HL-60 (cell line): ENCODE results near the gene LARGE2.
"Not testable (repeated sequence)": the region's sequence is repeated elsewhere in the genome, so short reads cannot be mapped to it uniquely, and the experiment has no call there.

Experiments
- DNase-seq, 2 experiments: peaks; one replicate each; pipeline ENCODE4 v3.0.0-alpha.2; 2010 to 2020; ENCODE audit warnings: low read depth in 1 of 2, low spot score in 1 of 2
- H3K27ac ChIP-seq: fragments of 250-450 bp; sonication (Bioruptor Pico); replicated peaks from 2 replicates; pipeline ENCODE4 v1.5.1; 2020; ENCODE audit warnings: mild to moderate bottlenecking, moderate library complexity
- H3K27me3 ChIP-seq: fragments of 250-450 bp; sonication (Bioruptor Pico); 2 replicates; pipeline ENCODE4 v1.5.1; 2021; ENCODE audit warnings: mild to moderate bottlenecking, moderate library complexity; ENCODE audit not compliant: insufficient read depth, poor library complexity, severe bottlenecking
- H3K4me3 ChIP-seq: replicated peaks from 2 replicates; pipeline ENCODE4 v1.5.1; 2011; ENCODE audit warnings: mild to moderate bottlenecking, control low read depth, low read length; ENCODE audit not compliant: insufficient read depth
- GABPA ChIP-seq: IDR thresholded peaks from 2 replicates; pipeline ENCODE4 v1.6.1; 2012; ENCODE audit warnings: low read depth
- POLR2AphosphoS5 ChIP-seq: IDR thresholded peaks from 2 replicates; pipeline ENCODE4 v1.6.1; 2012; ENCODE audit warnings: low read depth
- SPI1 ChIP-seq: IDR thresholded peaks from 2 replicates; pipeline ENCODE4 v1.6.1; 2012; ENCODE audit warnings: low read depth, mild to moderate bottlenecking, borderline replicate concordance
- TF ChIP-seq, protein P1 (sequence below): IDR thresholded peaks from 2 replicates; pipeline ENCODE4 v1.6.1; 2012; ENCODE audit warnings: low read depth; ENCODE audit not compliant: insufficient replicate concordance
- TF ChIP-seq, protein P2 (sequence below): IDR thresholded peaks from one replicate; pipeline ENCODE4 v1.5.1; 2011; ENCODE audit warnings: low read length, control low read depth, inconsistent platforms; ENCODE audit not compliant: insufficient read depth

LARGE2 gene

DNA sequence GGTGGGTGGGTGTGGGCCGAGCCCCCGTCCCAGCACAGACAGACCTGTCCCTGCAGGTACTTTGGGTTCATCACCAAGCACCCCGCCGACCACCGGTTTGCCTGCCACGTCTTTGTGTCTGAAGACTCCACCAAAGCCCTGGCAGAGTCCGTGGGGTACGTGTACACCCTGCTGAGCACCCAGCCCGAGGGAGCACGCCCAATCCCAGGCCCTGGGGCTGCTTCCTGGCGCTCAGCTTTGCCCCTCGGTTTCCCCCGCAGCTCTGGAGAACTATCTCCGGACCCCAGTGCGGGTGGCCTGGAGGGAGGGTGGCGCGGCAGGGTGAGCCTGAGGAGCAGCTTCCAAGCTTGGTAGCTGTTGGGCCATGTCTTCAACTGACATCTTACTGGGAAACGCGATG, 17.4 kb upstream of the LARGE2 start:
- peaks cover 10% of the 10 kb centered on the region for H3K27me3 ChIP-seq
- DNase-seq = no peak
- H3K27ac ChIP-seq = no peak overlapping the region
- TF ChIP-seq, protein P1, sequence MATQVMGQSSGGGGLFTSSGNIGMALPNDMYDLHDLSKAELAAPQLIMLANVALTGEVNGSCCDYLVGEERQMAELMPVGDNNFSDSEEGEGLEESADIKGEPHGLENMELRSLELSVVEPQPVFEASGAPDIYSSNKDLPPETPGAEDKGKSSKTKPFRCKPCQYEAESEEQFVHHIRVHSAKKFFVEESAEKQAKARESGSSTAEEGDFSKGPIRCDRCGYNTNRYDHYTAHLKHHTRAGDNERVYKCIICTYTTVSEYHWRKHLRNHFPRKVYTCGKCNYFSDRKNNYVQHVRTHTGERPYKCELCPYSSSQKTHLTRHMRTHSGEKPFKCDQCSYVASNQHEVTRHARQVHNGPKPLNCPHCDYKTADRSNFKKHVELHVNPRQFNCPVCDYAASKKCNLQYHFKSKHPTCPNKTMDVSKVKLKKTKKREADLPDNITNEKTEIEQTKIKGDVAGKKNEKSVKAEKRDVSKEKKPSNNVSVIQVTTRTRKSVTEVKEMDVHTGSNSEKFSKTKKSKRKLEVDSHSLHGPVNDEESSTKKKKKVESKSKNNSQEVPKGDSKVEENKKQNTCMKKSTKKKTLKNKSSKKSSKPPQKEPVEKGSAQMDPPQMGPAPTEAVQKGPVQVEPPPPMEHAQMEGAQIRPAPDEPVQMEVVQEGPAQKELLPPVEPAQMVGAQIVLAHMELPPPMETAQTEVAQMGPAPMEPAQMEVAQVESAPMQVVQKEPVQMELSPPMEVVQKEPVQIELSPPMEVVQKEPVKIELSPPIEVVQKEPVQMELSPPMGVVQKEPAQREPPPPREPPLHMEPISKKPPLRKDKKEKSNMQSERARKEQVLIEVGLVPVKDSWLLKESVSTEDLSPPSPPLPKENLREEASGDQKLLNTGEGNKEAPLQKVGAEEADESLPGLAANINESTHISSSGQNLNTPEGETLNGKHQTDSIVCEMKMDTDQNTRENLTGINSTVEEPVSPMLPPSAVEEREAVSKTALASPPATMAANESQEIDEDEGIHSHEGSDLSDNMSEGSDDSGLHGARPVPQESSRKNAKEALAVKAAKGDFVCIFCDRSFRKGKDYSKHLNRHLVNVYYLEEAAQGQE = no peak
- TF ChIP-seq GABPA (no peak), SPI1 (no peak), POLR2AphosphoS5 (no peak)
- TF ChIP-seq, protein P2, sequence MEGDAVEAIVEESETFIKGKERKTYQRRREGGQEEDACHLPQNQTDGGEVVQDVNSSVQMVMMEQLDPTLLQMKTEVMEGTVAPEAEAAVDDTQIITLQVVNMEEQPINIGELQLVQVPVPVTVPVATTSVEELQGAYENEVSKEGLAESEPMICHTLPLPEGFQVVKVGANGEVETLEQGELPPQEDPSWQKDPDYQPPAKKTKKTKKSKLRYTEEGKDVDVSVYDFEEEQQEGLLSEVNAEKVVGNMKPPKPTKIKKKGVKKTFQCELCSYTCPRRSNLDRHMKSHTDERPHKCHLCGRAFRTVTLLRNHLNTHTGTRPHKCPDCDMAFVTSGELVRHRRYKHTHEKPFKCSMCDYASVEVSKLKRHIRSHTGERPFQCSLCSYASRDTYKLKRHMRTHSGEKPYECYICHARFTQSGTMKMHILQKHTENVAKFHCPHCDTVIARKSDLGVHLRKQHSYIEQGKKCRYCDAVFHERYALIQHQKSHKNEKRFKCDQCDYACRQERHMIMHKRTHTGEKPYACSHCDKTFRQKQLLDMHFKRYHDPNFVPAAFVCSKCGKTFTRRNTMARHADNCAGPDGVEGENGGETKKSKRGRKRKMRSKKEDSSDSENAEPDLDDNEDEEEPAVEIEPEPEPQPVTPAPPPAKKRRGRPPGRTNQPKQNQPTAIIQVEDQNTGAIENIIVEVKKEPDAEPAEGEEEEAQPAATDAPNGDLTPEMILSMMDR = no peak
- no peak overlapping the region for H3K4me3 ChIP-seq

DNA sequence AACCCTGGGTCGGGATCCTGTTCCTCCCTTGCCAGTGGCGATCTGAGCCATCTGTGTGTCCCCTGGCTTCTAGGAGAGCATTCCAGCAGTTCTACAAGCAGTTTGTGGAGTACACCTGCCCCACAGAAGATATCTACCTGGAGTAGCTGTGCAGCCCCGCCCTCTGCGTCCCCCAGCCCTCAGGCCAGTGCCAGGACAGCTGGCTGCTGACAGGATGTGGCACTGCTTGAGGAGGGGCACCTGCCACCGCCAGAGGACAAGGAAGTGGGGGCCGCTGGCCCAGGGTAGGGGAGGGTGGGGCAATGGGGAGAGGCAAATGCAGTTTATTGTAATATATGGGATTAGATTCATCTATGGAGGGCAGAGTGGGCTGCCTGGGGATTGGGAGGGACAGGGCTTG, 16.9 kb upstream of the LARGE2 start:
- not testable (repeated sequence) for H3K27me3 ChIP-seq, H3K27ac ChIP-seq, DNase-seq

DNA sequence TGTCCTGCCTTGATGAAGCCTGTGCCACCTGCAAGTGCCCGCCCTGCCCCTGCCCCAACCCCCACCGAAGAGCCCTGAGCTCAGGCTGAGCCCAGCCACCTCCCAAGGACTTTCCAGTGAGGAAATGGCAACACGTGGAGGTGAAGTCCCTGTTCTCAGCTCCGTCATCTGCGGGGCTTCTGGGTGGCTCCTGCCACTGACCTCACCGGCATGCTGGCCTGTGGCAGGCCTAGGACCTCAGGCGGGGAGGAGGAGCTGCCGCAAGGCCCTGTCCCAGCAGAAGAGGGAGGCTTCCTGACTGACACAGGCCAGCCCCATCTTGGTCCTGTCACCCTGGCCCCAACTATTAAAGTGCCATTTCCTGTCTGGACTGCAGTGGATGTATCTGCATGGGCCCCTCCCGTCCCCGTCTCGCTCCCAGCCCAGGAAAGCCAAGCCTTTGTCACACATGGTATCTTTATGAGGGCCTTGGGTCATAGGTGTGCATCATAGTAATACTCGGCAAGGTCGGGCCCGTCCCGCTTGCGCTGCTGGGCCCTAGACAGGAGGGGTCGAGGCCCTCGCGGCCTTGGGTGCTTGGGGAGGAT, 16.3 kb upstream of the LARGE2 start:
- H3K27ac ChIP-seq = no peak overlapping the region
- no peaks in the 10 kb centered on the region for H3K27me3 ChIP-seq
- no peak overlapping the region for H3K4me3 ChIP-seq
- no peak for DNase-seq
- TF ChIP-seq, protein P1 = no peak
- TF ChIP-seq GABPA (no peak), POLR2AphosphoS5 (no peak), SPI1 (no peak)
- TF ChIP-seq, protein P2 = no peak

More for the DNA sequence above, 16.9 kb upstream of the LARGE2 start:
- H3K4me3 ChIP-seq = not testable (repeated sequence)

DNA sequence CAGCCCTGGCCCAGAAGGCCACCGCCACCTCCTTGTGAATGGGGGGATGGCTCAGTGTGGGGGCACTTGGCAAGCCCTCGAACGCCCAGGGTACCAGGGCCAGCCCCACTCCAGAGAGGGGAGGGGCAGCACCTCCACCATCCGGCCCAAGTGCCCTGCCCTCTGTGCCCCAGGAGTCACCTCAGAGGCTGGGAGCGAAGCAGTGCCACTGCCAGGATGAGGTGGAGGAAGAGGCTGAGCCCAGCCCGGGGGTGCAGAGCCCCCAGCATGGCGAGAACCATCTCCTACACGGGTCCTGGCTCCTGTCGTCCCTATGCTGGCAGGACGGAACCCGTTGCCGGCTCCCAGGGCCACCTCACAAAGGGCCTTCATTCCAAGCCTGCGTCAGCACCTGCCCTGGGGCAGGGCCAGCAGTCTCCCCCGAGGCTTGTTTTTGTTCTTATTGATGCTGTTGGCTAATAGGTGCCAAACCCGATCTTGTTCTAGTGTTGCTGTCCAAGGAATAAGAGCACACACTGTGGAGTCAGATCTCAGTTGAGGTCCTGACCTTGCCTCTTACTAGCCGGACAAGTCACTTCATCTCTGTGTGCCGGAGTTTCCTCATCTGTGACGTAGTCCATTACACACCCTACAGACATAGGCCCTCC, 15.4 kb upstream of the LARGE2 start, which contains the start of gene FREY1:
TSS of gene FREY1 (minus strand) at position 307 of the 647 bp plus-strand sequence. CDS start at position 281, 26 bp downstream.
- H3K27me3 ChIP-seq = no peaks in the 10 kb centered on the region
- no peak within 1 kb of the TSS for H3K4me3 ChIP-seq
- no peak within 1 kb of the TSS for H3K27ac ChIP-seq
- DNase-seq = no peak
- TF ChIP-seq, protein P1 = no peak
- no peak for TF ChIP-seq POLR2AphosphoS5
- TF ChIP-seq SPI1 = no peak
- TF ChIP-seq GABPA = no peak
- TF ChIP-seq, protein P2 = no peak
